SU-DHL-6 (cell line): ENCODE data around the gene MAP2K5.

Source experiments
- H2AFZ ChIP-seq: fragments of 200-600 bp; sonication (generic); 2 replicates; pipeline ENCODE4 v1.6.1; 2014; ENCODE audit warnings: low read depth, mild to moderate bottlenecking, moderate library complexity, mixed read lengths, antibody characterized with exemption, low read length; ENCODE audit not compliant: severe bottlenecking
- H3F3A ChIP-seq: fragments of 200-600 bp; shearing (Covaris generic); 2 replicates; pipeline ENCODE4 v1.6.0; 2016; ENCODE audit warnings: antibody characterized with exemption, mild to moderate bottlenecking; ENCODE audit not compliant: insufficient read depth
- H3K27ac ChIP-seq: fragments of 200-600 bp; sonication (generic); 2 replicates; pipeline ENCODE4 v1.5.1; 2016; ENCODE audit warnings: low read depth, mild to moderate bottlenecking, low read length, moderate library complexity, mixed read lengths
- H3K27me3 ChIP-seq: fragments of 200-600 bp; sonication (generic), shearing (Covaris generic); 2 replicates; pipeline ENCODE4 v1.6.0; 2014; ENCODE audit warnings: mild to moderate bottlenecking, low read length
- H3K36me3 ChIP-seq: fragments of 200-600 bp; sonication (generic); 2 replicates; pipeline ENCODE4 v1.6.1; 2014; ENCODE audit warnings: mild to moderate bottlenecking, low read length, mixed read lengths
- H3K4me2 ChIP-seq: fragments of 300-600, 200-600 bp; shearing (Covaris generic), sonication (generic); 2 replicates; pipeline ENCODE4 v1.6.0; 2014; ENCODE audit warnings: low read length, low read depth, mild to moderate bottlenecking; ENCODE audit not compliant: poor library complexity, severe bottlenecking
- H3K4me3 ChIP-seq: fragments of 200-600 bp; sonication (generic); 2 replicates; pipeline ENCODE4 v1.5.1; 2014; ENCODE audit warnings: antibody characterized with exemption, low read length, mild to moderate bottlenecking, mixed read lengths; ENCODE audit not compliant: insufficient read depth, poor library complexity, severe bottlenecking
- H3K79me2 ChIP-seq: fragments of 200-600 bp; sonication (generic); 2 replicates; pipeline ENCODE4 v1.6.1; 2014; ENCODE audit warnings: mild to moderate bottlenecking, low read length, moderate library complexity; ENCODE audit not compliant: insufficient read depth
- H3K9ac ChIP-seq: fragments of 200-600 bp; sonication (generic); 2 replicates; pipeline ENCODE4 v1.7.0; 2014; ENCODE audit warnings: mild to moderate bottlenecking, low read length
- H3K9me2 ChIP-seq: fragments of 200-600 bp; sonication (generic); replicated peaks from 2 replicates; pipeline ENCODE4 v1.6.1; 2014; ENCODE audit warnings: low read length; ENCODE audit not compliant: insufficient read depth
- H3K9me3 ChIP-seq: fragments of 200-600 bp; sonication (generic); 2 replicates; pipeline ENCODE4 v1.6.1; 2014; ENCODE audit warnings: low read length, mixed read lengths; ENCODE audit not compliant: insufficient read depth
- H4K20me1 ChIP-seq: fragments of 200-600 bp; sonication (generic); 2 replicates; pipeline ENCODE4 v1.6.1; 2014; ENCODE audit warnings: low read depth, mild to moderate bottlenecking, antibody characterized with exemption, low read length, moderate library complexity, mixed read lengths
- EZH2phosphoT487 ChIP-seq: fragments of 200-600 bp; sonication (generic), shearing (Covaris generic); conservative IDR thresholded peaks from 2 replicates; pipeline ENCODE4 v1.6.1; 2018; ENCODE audit warnings: mild to moderate bottlenecking, antibody characterized with exemption, low read length, moderate library complexity, mixed read lengths
- TF ChIP-seq, protein P1 (sequence below): fragments of 200-600 bp; sonication (generic); IDR thresholded peaks from one replicate; pipeline ENCODE4 v1.5.1; 2017; ENCODE audit warnings: antibody characterized with exemption, mild to moderate bottlenecking, low read length, moderate library complexity; ENCODE audit not compliant: insufficient read depth, poor library complexity, severe bottlenecking

The MAP2K5 gene

GRCh38 chr15:67521783-67522568, 20.5 kb upstream of the MAP2K5 start:
- H4K20me1 ChIP-seq, result no peaks in the 10 kb centered on the region
- peaks cover 8% of the 10 kb centered on the region; the same call in 1 of the 2 replicates for H3K36me3 ChIP-seq
- TF ChIP-seq EZH2phosphoT487, result no peak
- TF ChIP-seq, protein P1, sequence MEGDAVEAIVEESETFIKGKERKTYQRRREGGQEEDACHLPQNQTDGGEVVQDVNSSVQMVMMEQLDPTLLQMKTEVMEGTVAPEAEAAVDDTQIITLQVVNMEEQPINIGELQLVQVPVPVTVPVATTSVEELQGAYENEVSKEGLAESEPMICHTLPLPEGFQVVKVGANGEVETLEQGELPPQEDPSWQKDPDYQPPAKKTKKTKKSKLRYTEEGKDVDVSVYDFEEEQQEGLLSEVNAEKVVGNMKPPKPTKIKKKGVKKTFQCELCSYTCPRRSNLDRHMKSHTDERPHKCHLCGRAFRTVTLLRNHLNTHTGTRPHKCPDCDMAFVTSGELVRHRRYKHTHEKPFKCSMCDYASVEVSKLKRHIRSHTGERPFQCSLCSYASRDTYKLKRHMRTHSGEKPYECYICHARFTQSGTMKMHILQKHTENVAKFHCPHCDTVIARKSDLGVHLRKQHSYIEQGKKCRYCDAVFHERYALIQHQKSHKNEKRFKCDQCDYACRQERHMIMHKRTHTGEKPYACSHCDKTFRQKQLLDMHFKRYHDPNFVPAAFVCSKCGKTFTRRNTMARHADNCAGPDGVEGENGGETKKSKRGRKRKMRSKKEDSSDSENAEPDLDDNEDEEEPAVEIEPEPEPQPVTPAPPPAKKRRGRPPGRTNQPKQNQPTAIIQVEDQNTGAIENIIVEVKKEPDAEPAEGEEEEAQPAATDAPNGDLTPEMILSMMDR, result no peak
- peaks cover 52% of the 10 kb centered on the region for H3K79me2 ChIP-seq
- peaks cover 5% of the 10 kb centered on the region; the same call in 1 of the 2 replicates for H3F3A ChIP-seq
- peak overlapping the region; percentile 98 for H3K4me2 ChIP-seq
- peak overlapping the region; percentile 89 for H2AFZ ChIP-seq
- no peaks in the 10 kb centered on the region for H3K9me3 ChIP-seq
- no peaks in the 10 kb centered on the region for H3K27me3 ChIP-seq
- H3K9me2 ChIP-seq, result no peaks in the 10 kb centered on the region
- peak overlapping the region; percentile 94 for H3K4me3 ChIP-seq
- peak overlapping the region; percentile 97 for H3K9ac ChIP-seq
- H3K27ac ChIP-seq, result peak overlapping the region; percentile 84

DNA sequence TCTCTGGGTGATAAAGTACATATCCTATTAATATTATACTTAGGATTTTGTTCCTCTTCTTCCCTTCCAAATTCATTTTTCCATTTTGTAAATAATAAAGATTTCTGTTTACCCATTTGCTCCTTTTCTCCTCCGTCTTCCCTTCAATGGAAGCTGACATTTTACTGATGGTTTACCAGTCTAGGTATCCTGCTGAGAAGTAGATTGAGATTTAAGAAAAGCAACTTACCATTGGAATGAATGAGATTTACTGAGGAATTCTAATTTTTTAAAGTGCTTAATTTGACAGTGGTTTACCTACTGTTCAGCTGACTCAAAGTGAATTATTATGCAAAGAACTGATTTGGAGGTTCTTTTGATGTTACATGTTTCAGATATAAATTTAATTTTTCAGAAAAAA, 19.2 kb upstream of the MAP2K5 start:
- H3K9me2 ChIP-seq, result no peaks in the 10 kb centered on the region
- peak overlapping the region; percentile 97; the same call in 1 of the 2 replicates for H3K9ac ChIP-seq
- H4K20me1 ChIP-seq, result no peaks in the 10 kb centered on the region
- H3K79me2 ChIP-seq, result peaks cover 52% of the 10 kb centered on the region
- peaks cover 5% of the 10 kb centered on the region; the same call in 1 of the 2 replicates for H3F3A ChIP-seq
- H2AFZ ChIP-seq, result no peak overlapping the region
- H3K27ac ChIP-seq, result no peak overlapping the region
- TF ChIP-seq EZH2phosphoT487, result no peak
- TF ChIP-seq, protein P1, result no peak
- H3K9me3 ChIP-seq, result no peaks in the 10 kb centered on the region
- H3K4me2 ChIP-seq, result peak overlapping the region; percentile 98
- peaks cover 16% of the 10 kb centered on the region; the same call in 1 of the 2 replicates for H3K36me3 ChIP-seq
- no peaks in the 10 kb centered on the region for H3K27me3 ChIP-seq
- no peak overlapping the region for H3K4me3 ChIP-seq

DNA sequence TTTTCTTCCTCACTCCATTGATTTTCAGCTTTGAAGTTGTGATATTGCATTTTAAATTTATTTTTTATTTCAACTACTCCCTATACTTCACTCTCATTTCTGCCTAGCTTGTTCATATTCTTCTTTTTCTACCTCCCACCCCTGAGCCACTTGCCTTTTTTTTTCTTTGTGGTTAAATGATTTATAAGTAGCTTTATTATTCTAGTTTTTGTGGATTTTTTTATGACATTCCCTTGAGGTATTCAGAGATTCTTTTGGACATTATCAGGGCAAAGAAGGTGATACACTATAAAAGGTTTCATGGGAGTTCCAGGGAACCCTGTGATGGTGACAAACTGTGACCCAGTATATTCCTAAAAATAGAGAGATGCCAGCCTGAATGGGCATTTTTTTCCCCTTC, 18.3 kb upstream of the MAP2K5 start:
- H3K4me3 ChIP-seq, result no peak overlapping the region
- H3K9me3 ChIP-seq, result no peaks in the 10 kb centered on the region
- no peak overlapping the region for H3K9ac ChIP-seq
- H3K27me3 ChIP-seq, result no peaks in the 10 kb centered on the region
- peaks cover 16% of the 10 kb centered on the region; the same call in 1 of the 2 replicates for H3K36me3 ChIP-seq
- no peaks in the 10 kb centered on the region for H4K20me1 ChIP-seq
- no peaks in the 10 kb centered on the region for H3K9me2 ChIP-seq
- H3K27ac ChIP-seq, result no peak overlapping the region
- H3K4me2 ChIP-seq, result peak overlapping the region; percentile 98
- TF ChIP-seq EZH2phosphoT487, result no peak
- TF ChIP-seq, protein P1, result no peak
- peaks cover 5% of the 10 kb centered on the region; the same call in 1 of the 2 replicates for H3F3A ChIP-seq
- H2AFZ ChIP-seq, result no peak overlapping the region
- H3K79me2 ChIP-seq, result peaks cover 52% of the 10 kb centered on the region
